CD14-positive monocyte (primary cell): ENCODE data around the gene CFAP74. TPM values are rescaled to one million over a fixed set of nuclear protein-coding genes. Genes with fewer than 3 reads are reported as not detected.

Experiments used
- DNase-seq, 3 donors: peaks; one replicate each; pipeline ENCODE4 v3.0.0-alpha.2; 2011 to 2022
- H2AFZ ChIP-seq: 2 replicates; pipeline ENCODE4 v1.6.0; 2012; ENCODE audit warnings: mild to moderate bottlenecking, low read depth, low read length, inconsistent platforms; ENCODE audit not compliant: insufficient read depth, poor library complexity, severe bottlenecking
- H3K27ac ChIP-seq, 2 donors: 1 replicate in 1 of 2; 2 replicates in 1 of 2; pipeline ENCODE4 v1.5.1; 2012 to 2013; ENCODE audit warnings: low read length in 2 of 2, control low read depth in 1 of 2, inconsistent platforms in 1 of 2, low read depth in 1 of 2, mild to moderate bottlenecking in 1 of 2
- H3K27me3 ChIP-seq, 2 donors: one replicate each; pipeline versions ENCODE4 v1.6.0 to v1.6.1; 2011 to 2013; ENCODE audit warnings: low read length in 2 of 2; ENCODE audit not compliant: control insufficient read depth in 2 of 2, insufficient read depth in 2 of 2
- H3K36me3 ChIP-seq, 2 donors: replicated peaks in 1 of 2; 1 replicate in 1 of 2; 2 replicates in 1 of 2; pipeline versions ENCODE4 v1.5.1 to v1.6.1; 2012 to 2013; ENCODE audit warnings: low read length in 2 of 2, control low read depth in 1 of 2, inconsistent platforms in 1 of 2, mild to moderate bottlenecking in 1 of 2; ENCODE audit not compliant: insufficient read depth in 2 of 2, control insufficient read depth in 1 of 2
- H3K4me1 ChIP-seq, 2 donors: 1 replicate in 1 of 2; 2 replicates in 1 of 2; pipeline versions ENCODE4 v1.5.1 to v1.6.1; 2012 to 2013; ENCODE audit warnings: low read length in 2 of 2, control low read depth in 1 of 2, inconsistent platforms in 1 of 2, mild to moderate bottlenecking in 1 of 2, moderate library complexity in 1 of 2; ENCODE audit not compliant: insufficient read depth in 2 of 2, control insufficient read depth in 1 of 2
- H3K4me2 ChIP-seq: replicated peaks from 2 replicates; pipeline ENCODE3; 2012; ENCODE audit warnings: low read length, moderate library complexity, mild to moderate bottlenecking; ENCODE audit not compliant: poor library complexity, severe bottlenecking; ENCODE audit errors: extremely low read depth
- H3K4me3 ChIP-seq, 3 experiments: fragments of 200-600 bp in 1 of 3; sonication (generic) in 1 of 3; replicated peaks in 1 of 3; 1 replicate in 2 of 3; 2 replicates in 1 of 3; pipeline ENCODE4 v1.5.1; 2011 to 2013; ENCODE audit warnings: low read length in 3 of 3, mild to moderate bottlenecking in 3 of 3, control low read depth in 2 of 3, low read depth in 2 of 3, inconsistent platforms in 1 of 3, moderate library complexity in 1 of 3
- H3K79me2 ChIP-seq: 2 replicates; pipeline ENCODE4 v1.6.0; 2012; ENCODE audit warnings: mild to moderate bottlenecking, control low read depth, inconsistent platforms, low read length, moderate library complexity; ENCODE audit not compliant: insufficient read depth
- H3K9ac ChIP-seq: 2 replicates; pipeline ENCODE4 v1.6.0; 2017; ENCODE audit warnings: low read length, mild to moderate bottlenecking; ENCODE audit not compliant: insufficient read depth, poor library complexity, severe bottlenecking
- H3K9me3 ChIP-seq, 2 donors: replicated peaks in 1 of 2; 1 replicate in 1 of 2; 2 replicates in 1 of 2; pipeline versions ENCODE4 v1.5.1 to v1.6.1; 2012 to 2013; ENCODE audit warnings: low read length in 2 of 2, control low read depth in 1 of 2; ENCODE audit not compliant: control insufficient read depth in 1 of 2, insufficient read depth in 1 of 2
- H4K20me1 ChIP-seq: 2 replicates; pipeline ENCODE4 v1.6.0; 2012; ENCODE audit warnings: mild to moderate bottlenecking, low read length, control low read depth, moderate library complexity; ENCODE audit not compliant: insufficient read depth
- H3K27ac Mint-ChIP-seq, 7 donors: one replicate each; pipeline ENCODE4 v1.8.0; 2020; ENCODE audit warnings: mild to moderate bottlenecking in 7 of 7, mixed read lengths in 7 of 7, moderate library complexity in 6 of 7, inconsistent platforms in 2 of 7
- H3K27me3 Mint-ChIP-seq, 3 donors: one replicate each; pipeline ENCODE4 v1.8.0; 2021 to 2022; ENCODE audit warnings: low read depth in 3 of 3, mild to moderate bottlenecking in 3 of 3, mixed read lengths in 3 of 3, moderate library complexity in 3 of 3, inconsistent platforms in 1 of 3
- H3K36me3 Mint-ChIP-seq, 2 donors: one replicate each; pipeline ENCODE4 v1.8.0; 2020; ENCODE audit warnings: mixed read lengths in 2 of 2, inconsistent platforms in 1 of 2, mild to moderate bottlenecking in 1 of 2
- H3K4me1 Mint-ChIP-seq: one replicate; pipeline ENCODE4 v1.8.0; 2020; ENCODE audit warnings: mild to moderate bottlenecking, mixed read lengths
- H3K4me3 Mint-ChIP-seq, 2 donors: one replicate each; pipeline ENCODE4 v1.8.0; 2020; ENCODE audit warnings: mild to moderate bottlenecking in 2 of 2, mixed read lengths in 2 of 2, moderate library complexity in 1 of 2
- H3K9me3 Mint-ChIP-seq, 7 donors: one replicate each; pipeline ENCODE4 v1.8.0; 2020 to 2022; ENCODE audit warnings: mixed read lengths in 7 of 7, mild to moderate bottlenecking in 6 of 7, moderate library complexity in 6 of 7, inconsistent platforms in 2 of 7
- CTCF ChIP-seq: fragments of 200-600 bp; IDR thresholded peaks from one replicate; pipeline ENCODE4 v1.8.0; 2022; ENCODE audit warnings: antibody characterized with exemption, mild to moderate bottlenecking
- WGBS: methylation state at CpG from one replicate; pipeline ENCODE4 v1.1.5; 2013; ENCODE audit warnings: missing lambda C conversion rate; ENCODE audit not compliant: insufficient coverage; 5-methylcytosine and 5-hydroxymethylcytosine counted together
- intact Hi-C, 2 donors: fragments of 100-400 bp; cut with micrococcal nuclease; formaldehyde crosslinking; loops; one replicate each; pipeline versions ENCODE4 v1.15.0 to v1.15.1; 2023
- polyA plus RNA-seq, 3 donors: library from polyadenylated mRNA; depleted of rRNA in 1 of 3; unstranded in 2 of 3; stranded (reverse) in 1 of 3; fragments of 300-500 nt in 2 of 3; fragments of >200 nt in 1 of 3; fragmentation: Illumina TruSeq in 2 of 3; gene quantifications; 1 replicate in 2 of 3; 2 replicates in 1 of 3; pipeline ENCODE4 v1.2.3, GENCODE V29; 2012 to 2021

CFAP74 gene
- polyA plus RNA-seq, 3 donors = not detected

GRCh38 chr1:2000432-2000831 lies 3.2 kb downstream of the CFAP74 start:
- no peaks in the 10 kb centered on the region for H4K20me1 ChIP-seq
- no peaks in the 10 kb centered on the region for H3K79me2 ChIP-seq
- H3K9me3 ChIP-seq = no peaks in the 10 kb centered on the region
- H3K4me1 ChIP-seq = peaks cover 14 to 16% of the 10 kb centered on the region in 2 donors
- intact Hi-C loops = no loop called here
- TF ChIP-seq CTCF = no peak
- DNase-seq = no peak
- Mint-ChIP-seq H3K9me3 (peaks cover 0 to 9% (median 2%) of the 10 kb centered on the region in 7 donors), H3K27ac (peak overlapping the region in 1 of 7 donors; percentile 6), H3K36me3 (no peaks in the 10 kb centered on the region), H3K4me3 (no peak overlapping the region), H3K27me3 (peaks cover 33 to 44% (median 40%) of the 10 kb centered on the region in 3 donors), H3K4me1 (peaks cover 18% of the 10 kb centered on the region)
- H3K9ac ChIP-seq = no peak overlapping the region
- H3K4me3 ChIP-seq = no peak overlapping the region
- H3K4me2 ChIP-seq = no peak overlapping the region
- peaks cover 11 to 28% of the 10 kb centered on the region in 2 donors for H3K27me3 ChIP-seq
- H3K27ac ChIP-seq = no peak overlapping the region
- H3K36me3 ChIP-seq = no peaks in the 10 kb centered on the region
- WGBS = 100% methylated on average over 3 of the region's 7 CpGs
- H2AFZ ChIP-seq = no peak overlapping the region

- Histone ChIP-seq H3K79me2 (no peaks in the 10 kb centered on the region), H3K9me3 (no peaks in the 10 kb centered on the region), H3K4me2 (no peak overlapping the region), H3K4me3 (no peak overlapping the region), H3K9ac (no peak overlapping the region), H2AFZ (no peak overlapping the region), H3K4me1 (peaks cover 14 to 17% of the 10 kb centered on the region in 2 donors), H4K20me1 (no peaks in the 10 kb centered on the region), H3K36me3 (no peaks in the 10 kb centered on the region), H3K27ac (no peak overlapping the region), H3K27me3 (peaks cover 0 to 3% of the 10 kb centered on the region in 2 donors)
- intact Hi-C loops = no loop called here
- no peak for DNase-seq
- H3K36me3 Mint-ChIP-seq = no peaks in the 10 kb centered on the region
- H3K9me3 Mint-ChIP-seq = no peaks in the 10 kb centered on the region
- no peak overlapping the region for H3K27ac Mint-ChIP-seq
- 86% methylated on average over 2 of the region's 6 CpGs for WGBS
- peaks cover 15% of the 10 kb centered on the region for H3K4me1 Mint-ChIP-seq
- no peak for TF ChIP-seq CTCF
- no peak overlapping the region for H3K4me3 Mint-ChIP-seq
- H3K27me3 Mint-ChIP-seq = peaks cover 8 to 19% (median 13%) of the 10 kb centered on the region in 3 donors
Measured at GRCh38 chr1:1997576-1997975, 6.0 kb downstream of the CFAP74 start.
